HG02763 (cell line): ENCODE results near the gene CADM1.

ENCODE experiments used
- ATAC-seq: cut with Tn5 transposase; IDR thresholded peaks from one replicate; pipeline ENCODE4 v1.9.1; 2021; ENCODE audit warnings: mild to moderate bottlenecking, moderate library complexity; ENCODE audit not compliant: unreplicated experiment

CADM1 gene

DNA sequence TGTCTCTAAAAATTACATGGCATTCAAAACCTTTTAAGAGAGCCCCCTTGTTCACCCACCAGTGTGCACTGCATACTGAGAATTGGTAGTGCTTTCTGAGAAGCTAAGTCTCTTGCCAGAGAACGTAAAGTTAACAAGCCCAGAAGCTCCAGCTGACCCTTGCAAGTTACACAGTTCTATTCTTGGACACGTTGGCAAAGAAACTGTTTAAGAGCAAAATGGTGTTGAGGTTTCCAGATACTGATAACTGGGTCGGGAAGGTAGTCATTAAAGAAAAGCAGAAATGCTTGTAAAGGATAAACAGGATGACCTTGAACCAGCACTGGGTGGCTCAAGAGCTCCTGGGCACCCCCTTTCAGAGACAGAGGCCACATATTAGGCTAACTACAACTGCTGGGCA, 284.8 kb downstream of the CADM1 start:
- no peak for ATAC-seq

DNA sequence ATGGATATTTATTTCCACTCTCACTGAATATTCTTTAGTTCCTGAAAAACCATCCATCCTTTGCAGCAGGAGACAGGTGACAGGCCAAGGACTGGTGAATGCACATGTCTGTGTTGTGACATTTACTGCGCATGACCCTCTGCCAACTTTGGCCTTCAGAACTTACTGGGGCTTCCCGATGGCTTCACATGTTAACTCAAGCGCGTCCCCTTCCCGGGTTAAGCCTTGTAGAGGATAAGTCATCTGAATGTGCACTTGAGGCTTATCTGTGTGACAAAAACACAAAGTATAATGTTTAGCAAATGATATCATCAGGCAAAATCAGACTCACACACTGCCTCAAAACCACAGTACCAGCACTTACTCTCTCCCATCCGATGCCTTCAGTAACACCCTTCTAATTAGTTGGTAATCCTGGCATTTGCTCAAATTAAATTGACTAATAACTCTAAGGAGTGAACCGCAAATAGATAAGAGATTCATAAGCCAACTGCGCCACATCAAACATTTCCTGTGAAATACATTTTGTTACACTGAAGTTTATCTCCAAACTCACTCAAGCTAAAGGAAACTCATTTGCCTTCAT, 286.4 kb downstream of the CADM1 start:
- ATAC-seq = no peak

DNA sequence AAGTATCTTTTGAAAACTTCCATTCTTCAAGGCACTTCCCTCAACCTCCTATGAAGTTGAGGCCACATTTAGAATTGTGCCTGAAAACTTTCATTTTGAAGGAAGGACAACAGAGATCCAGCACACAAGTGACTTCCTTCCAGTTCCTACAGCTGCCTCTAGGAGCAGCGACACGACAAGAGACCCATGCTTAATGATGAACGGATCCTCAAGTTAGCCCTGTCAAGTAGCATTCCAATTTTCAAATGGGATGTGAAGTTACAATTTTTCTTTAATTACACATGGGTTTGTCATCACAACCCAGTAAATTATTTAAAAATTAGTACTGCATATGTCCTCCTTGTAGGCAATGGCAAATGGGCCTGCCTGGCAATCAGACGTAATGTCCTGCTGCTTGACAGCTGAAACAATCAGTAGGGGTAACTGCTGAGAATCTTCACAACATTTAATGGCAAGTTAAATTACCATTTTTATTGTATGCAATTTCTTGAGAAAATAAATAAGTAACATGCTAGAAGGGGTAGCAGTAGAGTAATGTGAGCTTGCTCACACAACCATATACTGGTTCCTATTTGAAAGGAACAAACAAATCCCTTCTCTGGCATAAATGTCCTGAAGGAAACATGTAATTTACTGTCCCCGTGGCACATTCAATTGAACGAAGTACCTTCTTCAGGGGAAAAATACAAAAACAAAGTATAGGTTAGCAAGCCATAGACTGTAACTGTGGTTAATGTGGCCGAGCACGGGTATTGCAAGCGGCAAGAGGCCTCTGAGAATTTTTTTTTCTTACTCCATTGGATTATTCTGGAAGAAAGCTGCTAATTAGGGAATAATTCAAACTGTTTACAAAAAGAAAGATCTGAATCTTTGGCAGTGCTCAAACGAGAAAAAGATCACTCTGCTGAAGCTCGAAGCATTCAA, 288.3 kb downstream of the CADM1 start:
- no peak for ATAC-seq

DNA sequence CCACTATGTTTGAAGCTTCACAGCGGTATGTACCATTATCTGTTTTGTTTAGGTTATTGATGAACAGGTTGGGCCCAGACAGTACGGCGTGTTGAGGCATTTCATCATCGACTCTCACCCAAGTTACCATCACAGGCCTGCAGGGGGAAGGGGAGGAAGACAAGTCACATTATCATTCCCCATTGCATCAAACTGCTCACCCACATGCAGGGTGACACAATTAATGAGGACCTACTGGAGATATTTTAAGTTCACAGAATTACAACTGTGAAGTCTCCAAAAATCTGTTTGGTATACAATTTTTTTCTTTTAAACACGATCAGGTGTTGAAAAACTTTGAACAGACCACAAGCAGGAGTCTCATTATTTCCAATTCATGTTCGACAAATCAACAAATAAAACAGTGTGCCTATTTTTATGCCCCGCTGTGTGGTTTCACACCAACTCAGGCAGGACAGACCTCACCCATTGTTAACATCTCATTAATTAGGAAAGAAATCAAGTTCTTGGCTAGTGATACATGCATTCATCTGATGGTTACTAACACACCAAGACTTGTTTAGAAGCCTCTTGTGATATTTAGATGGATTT, 289.5 kb downstream of the CADM1 start:
- no peak for ATAC-seq

DNA sequence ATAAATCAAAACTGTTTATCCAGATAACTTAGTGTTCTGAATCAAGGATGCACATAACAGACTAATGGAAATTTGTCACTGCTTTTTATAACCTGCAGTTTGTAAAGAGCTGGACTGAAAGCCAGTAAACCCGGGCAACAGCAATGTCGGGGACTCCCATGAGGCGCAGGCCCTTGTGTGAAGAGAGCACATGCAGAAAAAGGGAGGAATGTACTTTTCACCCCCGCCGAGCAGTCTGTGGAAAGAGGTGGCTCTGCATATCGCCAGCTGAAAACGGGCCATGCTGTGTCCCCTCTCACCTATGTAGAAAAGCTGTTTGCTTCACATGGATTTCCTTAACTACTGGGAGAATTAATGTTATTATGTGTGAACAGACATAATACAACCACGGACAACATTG, 291.2 kb downstream of the CADM1 start:
- no peak for ATAC-seq

DNA sequence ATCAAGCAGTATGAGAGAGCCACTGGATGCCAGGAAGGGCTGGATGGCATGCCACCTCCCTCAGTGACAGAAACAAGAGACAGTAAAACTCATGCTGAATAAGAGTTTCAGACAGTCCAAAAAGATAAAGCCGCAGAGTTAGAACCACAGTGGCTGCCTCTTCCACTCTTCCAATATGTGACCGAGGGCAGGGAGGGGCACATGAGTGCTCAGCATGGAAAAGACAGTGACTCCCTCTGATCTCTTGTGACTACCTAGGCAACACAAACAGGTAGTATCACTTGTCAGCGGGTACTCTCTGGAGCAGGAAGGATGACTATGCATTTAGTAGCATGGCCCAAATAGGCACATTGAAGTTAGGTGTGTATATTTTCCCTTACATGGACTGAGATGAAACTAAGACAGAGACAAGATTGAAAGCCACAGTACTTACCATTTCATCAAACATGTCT, 295.4 kb downstream of the CADM1 start:
- no peak for ATAC-seq

DNA sequence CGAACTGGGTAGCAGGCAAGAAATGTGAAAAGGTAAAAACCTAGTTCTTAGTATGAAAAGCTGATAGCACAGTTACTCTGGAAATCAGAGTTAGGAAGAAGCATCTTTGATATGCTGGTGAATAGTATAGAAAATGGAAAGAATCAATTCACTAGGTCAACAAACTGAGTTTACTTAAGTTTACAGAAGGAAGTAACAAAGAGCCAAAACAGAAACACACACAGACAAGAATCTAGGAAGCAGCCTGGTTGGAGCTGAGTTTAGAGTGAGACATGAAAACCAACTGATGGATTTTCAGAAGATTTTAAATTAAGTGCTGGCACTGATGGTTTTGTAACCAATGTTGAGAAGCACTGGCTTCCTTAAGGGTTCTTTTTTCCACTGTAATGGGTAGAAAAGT, 296.3 kb downstream of the CADM1 start:
- no peak for ATAC-seq

DNA sequence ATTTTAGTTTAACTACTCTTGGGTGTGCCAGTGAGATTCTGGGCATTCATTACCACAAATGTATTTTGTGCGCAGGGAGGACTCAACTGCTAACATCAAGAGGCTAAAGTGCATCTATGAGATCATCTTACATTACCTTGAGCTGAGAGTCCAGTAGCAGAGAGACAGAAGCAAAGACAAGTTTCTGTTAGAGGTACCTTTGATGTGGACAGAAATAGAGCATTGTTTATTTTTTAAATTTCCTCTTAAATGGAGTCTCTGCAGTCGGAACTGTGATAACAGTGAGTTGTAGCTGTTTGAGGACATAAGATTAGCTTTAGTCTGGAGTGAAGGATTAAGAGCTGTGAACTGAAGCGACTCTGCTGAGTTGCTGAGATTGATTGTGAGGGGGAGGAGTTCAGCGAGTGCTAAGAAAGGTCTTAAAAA, 297.0 kb downstream of the CADM1 start:
- no peak for ATAC-seq

DNA sequence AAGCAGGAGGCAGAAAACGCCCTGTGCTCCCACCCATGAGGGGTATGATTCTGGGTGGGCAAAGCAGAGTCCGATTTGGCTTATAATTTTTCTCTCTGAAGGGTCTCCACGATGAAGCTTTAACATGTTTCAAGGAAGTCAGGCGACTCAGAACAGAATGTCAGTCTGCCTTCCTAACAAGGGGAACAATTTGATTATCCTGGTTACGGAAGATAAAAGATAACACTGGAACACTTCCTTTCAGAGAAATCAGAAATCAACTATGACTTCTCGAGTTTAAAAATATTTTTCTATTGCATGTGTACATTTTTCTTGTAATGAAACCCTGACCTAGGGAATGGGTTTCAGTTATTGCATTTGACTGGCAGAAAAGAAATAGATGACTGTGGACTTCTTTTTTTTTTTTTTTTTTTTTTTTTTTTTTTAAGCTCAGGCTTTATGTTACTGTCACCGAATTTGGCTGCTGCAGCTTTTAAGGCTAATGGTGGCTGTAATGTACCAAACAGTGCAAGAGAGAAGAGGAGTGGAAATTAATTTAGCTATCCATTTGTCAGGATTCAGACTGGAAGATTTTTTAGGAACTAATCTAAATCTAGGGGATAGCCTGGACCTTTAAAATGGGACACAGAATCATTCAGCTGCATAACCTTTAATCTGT, 297.7 kb downstream of the CADM1 start:
- no peak for ATAC-seq

DNA sequence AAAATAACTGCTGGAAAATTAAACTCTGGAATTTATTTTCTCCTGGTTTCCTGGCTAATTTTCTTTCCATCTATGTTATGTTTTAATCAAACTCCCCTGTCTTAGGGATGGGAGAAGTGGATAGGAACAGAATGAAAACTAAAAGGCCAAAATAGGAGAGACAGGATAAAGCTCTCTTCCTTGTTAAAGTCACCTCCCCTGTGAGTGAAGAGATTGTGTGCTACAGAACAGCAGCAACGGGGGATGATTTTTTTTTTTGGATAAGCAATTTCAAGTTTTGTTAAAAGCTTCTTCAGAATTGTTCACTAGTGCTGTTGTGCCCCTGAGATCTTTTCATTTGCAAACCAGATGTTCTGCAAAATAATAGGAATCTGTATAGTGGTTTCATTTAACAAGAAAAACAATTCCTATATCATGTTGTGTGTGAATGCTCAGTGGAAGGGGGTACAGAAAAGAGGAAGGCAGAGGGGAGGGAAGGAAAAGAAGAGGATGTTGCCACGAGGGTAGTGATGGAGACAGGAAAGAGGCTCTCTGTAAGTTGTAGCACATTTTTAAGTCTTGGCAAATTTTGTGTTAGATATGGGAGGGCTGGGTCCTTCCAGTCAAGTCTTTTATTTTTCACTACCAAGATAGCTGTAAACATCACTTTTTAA, 301.2 kb downstream of the CADM1 start:
- no peak for ATAC-seq

DNA sequence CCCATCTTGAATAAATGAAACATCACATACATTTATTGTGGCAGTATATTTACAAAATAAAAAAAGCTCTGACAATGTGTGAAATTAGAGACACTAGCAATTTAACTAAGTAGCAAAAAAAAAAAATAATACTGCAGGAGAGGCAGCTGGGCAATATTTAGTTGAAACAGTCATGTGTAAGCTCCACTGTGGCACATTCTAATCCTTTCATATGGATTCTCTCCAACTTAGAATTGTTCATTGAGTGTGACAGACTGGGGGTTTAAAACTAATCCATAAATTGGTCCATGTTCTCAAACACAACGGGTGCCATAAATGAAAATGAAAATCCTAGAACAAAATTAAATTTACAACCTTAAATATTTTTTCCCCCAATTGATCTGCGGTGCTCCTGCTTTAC, 302.1 kb downstream of the CADM1 start:
- ATAC-seq = no peak

DNA sequence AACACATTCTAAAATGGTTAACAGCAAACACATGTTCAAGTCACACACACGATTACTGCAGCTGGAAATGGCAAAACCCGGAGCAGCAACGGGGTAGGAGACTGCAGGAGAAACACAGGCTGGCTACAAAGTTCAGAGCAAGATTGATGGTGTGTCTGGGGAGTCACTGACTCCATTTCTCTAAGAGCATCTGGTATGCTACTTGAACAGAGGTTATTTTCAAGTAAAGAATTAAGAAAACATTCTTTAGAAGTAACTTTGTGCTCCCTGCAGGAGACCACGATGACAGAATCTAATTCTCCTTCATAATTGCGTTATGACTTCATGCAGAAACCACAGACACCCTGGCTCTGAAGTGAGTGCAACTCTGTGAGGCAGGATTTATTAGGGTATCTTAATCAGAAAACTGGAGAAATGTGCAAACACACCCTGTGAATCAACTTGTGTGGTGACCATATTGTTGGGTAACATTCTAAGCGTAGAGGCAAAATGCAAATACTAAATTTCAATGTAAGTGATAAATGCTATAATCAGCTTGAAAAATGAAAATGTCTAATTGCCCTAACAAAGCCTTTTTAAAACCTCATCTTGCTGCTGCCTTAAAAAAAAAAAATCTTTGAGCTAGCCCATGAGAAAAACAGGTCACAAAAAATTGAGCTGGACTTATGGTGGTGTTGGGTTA, 303.0 kb downstream of the CADM1 start:
- ATAC-seq = no peak

DNA sequence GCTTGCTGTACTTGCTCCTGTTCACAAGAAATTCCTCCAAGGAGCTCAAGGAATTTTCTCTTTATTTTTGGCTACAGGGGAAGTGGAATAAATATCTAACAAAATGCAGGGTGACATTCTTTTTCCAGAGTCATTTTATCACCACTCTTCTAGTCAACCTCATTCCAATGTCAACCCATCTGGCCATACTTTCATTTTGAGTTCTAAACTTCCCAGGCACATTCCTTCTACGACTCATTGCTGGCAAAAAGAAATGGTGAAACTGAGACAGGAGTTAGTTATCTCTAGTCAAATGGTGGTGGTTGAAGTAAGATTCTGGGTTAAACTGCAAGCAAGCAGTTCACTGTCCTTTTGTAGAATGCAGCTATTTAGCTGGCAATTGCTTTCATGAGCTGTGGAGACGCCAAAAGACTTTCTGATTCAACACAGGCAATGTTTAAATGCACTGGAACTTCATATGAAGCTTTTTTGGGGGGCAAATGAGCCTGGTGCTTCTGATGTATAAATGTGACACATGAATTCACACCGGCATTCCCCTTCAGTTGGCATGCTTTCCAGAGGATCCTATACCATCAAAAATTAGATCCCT, 304.6 kb downstream of the CADM1 start:
- no peak for ATAC-seq

DNA sequence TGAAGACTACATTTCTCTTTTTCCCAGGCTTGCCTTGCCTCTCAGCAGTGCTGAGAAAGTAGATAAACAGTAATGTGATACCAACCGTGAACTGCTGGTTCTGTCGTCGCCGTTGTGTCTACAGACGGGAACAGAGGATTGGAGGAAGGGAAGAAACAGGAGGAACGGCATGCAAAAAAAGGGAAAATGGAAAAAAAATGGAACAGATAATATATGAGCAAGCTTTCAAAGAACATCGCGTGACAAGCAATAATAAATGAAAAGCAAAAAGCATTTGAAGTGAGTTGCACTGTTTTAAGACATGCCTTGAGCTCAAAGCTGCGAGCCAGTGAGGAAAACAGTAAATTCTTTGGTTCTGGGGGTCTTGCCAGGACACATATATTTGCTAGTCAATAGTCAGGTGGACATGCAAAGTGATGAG, 305.9 kb downstream of the CADM1 start:
- ATAC-seq = no peak

DNA sequence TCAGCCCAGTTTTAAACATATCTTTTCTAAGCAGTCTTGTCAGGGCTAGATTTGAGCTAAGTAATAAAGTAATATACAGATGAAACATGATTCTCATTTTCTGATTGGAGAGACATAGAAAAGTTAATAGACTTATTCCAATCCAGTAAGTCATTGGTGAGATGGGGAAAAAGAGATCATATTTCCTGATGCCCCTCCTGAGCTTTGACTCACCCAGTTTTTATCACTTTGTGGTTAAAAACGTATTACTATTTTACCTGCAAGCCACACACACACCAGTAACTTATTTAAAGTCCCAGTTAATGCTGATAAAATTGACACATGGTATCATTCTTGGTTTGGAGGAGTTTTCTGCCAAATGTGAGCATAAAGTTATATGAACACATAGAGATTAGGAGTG, 306.8 kb downstream of the CADM1 start:
- ATAC-seq = no peak

DNA sequence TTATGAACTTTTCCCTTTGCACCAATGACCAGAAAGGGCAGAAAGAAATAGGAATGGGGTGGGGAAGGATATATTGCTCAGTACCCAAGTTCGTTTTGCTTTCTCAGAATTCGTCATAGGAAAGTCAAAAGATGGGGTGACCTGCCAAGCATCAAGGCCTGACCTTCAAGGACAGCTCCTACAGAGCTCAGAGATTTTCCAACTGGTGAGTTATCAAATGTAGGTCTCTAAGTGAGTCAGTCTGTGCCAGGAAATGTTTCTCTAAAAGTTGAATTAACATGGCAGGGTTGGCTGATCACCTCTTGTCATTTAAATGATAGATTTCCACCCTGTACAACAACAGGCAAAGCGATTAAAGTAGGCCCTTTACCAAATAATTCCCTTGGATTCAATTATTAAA, 307.2 kb downstream of the CADM1 start:
- no peak for ATAC-seq

DNA sequence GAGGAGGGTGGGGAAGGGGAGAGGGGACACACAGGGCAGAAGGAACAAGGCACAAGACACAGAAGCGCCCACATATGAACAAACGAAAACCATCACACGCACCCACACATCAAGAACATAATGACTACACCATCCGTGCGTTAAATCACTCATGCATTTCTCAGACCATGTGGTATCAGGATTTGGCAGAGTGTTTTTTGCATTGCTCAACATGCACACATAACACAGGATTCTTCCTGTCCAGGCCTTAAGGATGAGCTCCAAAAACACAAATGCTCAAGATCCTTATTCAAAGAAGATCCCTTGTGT, 309.5 kb downstream of the CADM1 start:
- ATAC-seq = no peak

DNA sequence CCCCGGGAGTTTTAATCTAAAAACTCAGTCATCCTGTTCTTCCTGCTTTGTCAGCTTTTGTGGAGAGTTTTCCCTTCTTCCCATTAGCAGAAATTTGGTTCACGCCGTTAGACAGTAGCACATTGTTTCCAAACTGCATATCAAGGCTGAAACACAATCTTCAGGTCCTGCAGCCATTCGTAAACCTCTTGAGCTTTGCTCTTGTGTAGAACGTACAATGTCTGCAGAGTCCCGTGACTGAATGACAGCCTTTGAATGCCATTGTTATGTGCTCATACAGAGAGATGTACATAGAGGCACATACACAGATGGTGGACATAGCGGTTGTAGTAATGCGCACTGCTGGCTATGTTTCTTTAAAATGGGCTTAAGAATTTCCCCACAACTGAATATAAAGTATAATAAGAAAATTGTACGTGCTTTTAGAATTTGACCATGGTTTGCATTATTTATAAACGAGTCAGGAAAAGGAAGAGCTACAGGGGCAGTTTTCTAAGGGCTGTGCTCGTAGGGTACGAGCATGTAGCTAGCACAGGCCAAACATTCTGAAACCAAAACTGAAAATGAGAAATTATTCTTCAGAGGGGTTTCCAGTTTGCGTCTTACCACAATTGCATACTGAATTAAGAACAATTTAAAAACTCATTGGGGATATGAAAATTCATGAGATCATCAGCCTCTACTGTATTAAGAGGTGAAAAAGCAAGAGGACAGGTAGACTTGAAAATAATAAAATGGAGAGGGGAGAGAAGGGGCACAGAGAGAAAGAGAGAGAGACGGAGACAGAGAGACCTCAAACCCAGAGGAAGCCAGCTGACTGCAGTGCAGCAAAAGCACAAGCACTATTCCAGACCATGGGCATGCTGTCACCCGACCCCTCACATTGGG, 310.1 kb downstream of the CADM1 start:
- ATAC-seq = peak; percentile 71

DNA sequence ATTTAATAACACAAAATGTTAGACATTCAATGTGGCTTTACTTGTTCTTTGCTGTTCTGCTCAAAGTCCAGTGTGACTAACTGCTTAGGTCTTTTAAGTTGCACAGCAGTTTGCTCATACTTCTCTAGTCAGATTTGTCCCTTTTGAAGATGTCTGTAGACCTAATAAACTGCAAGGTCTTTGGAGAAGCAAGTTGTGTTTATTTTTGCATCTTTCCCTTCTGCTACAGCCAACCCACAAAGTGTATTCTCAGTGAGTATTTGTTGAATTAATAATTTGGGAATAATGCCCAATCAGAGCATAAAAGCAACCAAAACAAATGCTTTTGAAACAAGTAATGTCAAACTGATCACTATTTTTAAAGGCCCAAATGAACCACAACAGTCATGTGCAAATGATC, 312.5 kb downstream of the CADM1 start:
- no peak for ATAC-seq
